Colonic mucosa (tissue), 4 donors: ENCODE data around the gene ROBO1. TPM values are rescaled to one million over a fixed set of nuclear protein-coding genes. Genes with fewer than 3 reads are reported as not detected.

Source experiments
- DNase-seq: peaks from one replicate; pipeline ENCODE4 v3.0.0-alpha.2; 2020
- H3K27ac ChIP-seq: fragments of 200-600 bp; one replicate; pipeline ENCODE4 v1.8.0; 2021
- H3K27me3 ChIP-seq: fragments of 200-600 bp; one replicate; pipeline ENCODE4 v1.8.0; 2021
- H3K36me3 ChIP-seq: fragments of 200-600 bp; one replicate; pipeline ENCODE4 v1.8.0; 2021
- H3K4me1 ChIP-seq: fragments of 200-600 bp; one replicate; pipeline ENCODE4 v1.8.0; 2021; ENCODE audit warnings: mild to moderate bottlenecking
- H3K4me3 ChIP-seq: fragments of 200-600 bp; one replicate; pipeline ENCODE4 v1.8.0; 2021
- H3K9ac ChIP-seq, 2 donors: one replicate each; pipeline ENCODE4 v1.7.0; 2013; ENCODE audit warnings: control low read depth in 2 of 2, low read depth in 2 of 2, low read length in 2 of 2
- H3K9me3 ChIP-seq: fragments of 200-600 bp; one replicate; pipeline ENCODE4 v1.8.0; 2021
- intact Hi-C: fragments of 100-400 bp; cut with DNase I; formaldehyde crosslinking; loops from one replicate; pipeline ENCODE4 v1.14.1; 2022
- total RNA-seq, 2 donors: library from RNA; stranded (reverse); fragmentation: NEBNext Ultra II Directional in 1 of 2; extraction: Animal tissue kit (Norgen Biotek cat#: 25700) in 1 of 2; gene quantifications; one replicate each; pipeline ENCODE4 v1.2.1, GENCODE V29; 2021
- TF ChIP-seq, protein P1 (sequence below): fragments of 200-600 bp; IDR thresholded peaks from one replicate; pipeline ENCODE4 v1.8.0; 2022; ENCODE audit warnings: antibody characterized with exemption, mild to moderate bottlenecking
- donor health status: healthy.
- donor health status: DM: no; HTN: no; CAD: no.
- donor health status: DM: no; HTN: no; CAD: no.

ROBO1 gene
- total RNA-seq, 2 donors from 2014 or later = 8.1 to 9.4 TPM

DNA sequence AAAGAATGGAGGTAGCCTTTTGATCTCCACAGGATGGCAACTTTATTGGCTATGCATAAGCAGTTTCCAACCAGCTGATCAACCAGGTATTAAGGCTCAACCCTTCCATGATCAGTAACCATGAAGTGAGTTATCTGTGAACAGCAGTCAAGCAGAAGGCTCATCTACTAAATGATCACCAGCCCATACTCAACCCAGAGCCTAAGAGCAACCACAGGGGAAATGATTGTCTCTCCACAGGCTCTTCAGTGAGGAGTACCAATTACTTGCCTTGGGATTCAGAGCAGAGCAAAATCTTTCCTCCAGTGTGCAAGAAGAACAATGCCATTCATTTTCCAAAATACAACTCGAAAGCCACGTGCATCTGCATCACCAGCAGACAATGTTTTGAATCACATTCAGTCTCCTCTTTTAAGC is 754.8 kb downstream of the ROBO1 start:
- no peaks in the 10 kb centered on the region for H3K9me3 ChIP-seq
- no peak for DNase-seq
- H3K36me3 ChIP-seq = no peaks in the 10 kb centered on the region
- intact Hi-C loops = no loop called here
- H3K4me3 ChIP-seq = no peak overlapping the region
- no peaks in the 10 kb centered on the region for H3K4me1 ChIP-seq
- no peak overlapping the region for H3K27ac ChIP-seq
- H3K9ac ChIP-seq = no peak overlapping the region
- TF ChIP-seq, protein P1, sequence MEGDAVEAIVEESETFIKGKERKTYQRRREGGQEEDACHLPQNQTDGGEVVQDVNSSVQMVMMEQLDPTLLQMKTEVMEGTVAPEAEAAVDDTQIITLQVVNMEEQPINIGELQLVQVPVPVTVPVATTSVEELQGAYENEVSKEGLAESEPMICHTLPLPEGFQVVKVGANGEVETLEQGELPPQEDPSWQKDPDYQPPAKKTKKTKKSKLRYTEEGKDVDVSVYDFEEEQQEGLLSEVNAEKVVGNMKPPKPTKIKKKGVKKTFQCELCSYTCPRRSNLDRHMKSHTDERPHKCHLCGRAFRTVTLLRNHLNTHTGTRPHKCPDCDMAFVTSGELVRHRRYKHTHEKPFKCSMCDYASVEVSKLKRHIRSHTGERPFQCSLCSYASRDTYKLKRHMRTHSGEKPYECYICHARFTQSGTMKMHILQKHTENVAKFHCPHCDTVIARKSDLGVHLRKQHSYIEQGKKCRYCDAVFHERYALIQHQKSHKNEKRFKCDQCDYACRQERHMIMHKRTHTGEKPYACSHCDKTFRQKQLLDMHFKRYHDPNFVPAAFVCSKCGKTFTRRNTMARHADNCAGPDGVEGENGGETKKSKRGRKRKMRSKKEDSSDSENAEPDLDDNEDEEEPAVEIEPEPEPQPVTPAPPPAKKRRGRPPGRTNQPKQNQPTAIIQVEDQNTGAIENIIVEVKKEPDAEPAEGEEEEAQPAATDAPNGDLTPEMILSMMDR = no peak
- peaks cover 5% of the 10 kb centered on the region for H3K27me3 ChIP-seq

DNA sequence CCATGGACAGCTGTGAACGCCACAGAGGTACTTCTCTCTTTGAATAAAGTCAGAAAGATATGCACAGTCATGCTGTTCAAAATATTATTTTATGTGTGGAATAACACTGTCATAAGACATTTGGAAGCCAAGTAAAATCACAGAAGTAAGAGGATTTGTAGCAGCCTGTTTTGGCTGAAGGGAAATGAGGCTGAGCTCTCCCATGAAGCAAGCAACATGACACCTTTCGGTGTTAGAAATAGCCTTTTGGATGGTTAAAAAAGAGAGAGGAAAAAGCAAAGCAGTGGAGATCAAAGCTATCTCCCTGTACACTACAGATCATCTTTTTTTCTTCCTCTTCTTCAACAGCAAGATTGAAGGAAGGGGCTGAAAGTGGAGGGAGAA is 755.3 kb downstream of the ROBO1 start:
- no peaks in the 10 kb centered on the region for H3K4me1 ChIP-seq
- intact Hi-C loops = no loop called here
- H3K36me3 ChIP-seq = no peaks in the 10 kb centered on the region
- TF ChIP-seq, protein P1 = no peak
- no peak for DNase-seq
- no peak overlapping the region for H3K27ac ChIP-seq
- peaks cover 5% of the 10 kb centered on the region for H3K27me3 ChIP-seq
- H3K4me3 ChIP-seq = no peak overlapping the region
- no peaks in the 10 kb centered on the region for H3K9me3 ChIP-seq
- H3K9ac ChIP-seq = no peak overlapping the region

DNA sequence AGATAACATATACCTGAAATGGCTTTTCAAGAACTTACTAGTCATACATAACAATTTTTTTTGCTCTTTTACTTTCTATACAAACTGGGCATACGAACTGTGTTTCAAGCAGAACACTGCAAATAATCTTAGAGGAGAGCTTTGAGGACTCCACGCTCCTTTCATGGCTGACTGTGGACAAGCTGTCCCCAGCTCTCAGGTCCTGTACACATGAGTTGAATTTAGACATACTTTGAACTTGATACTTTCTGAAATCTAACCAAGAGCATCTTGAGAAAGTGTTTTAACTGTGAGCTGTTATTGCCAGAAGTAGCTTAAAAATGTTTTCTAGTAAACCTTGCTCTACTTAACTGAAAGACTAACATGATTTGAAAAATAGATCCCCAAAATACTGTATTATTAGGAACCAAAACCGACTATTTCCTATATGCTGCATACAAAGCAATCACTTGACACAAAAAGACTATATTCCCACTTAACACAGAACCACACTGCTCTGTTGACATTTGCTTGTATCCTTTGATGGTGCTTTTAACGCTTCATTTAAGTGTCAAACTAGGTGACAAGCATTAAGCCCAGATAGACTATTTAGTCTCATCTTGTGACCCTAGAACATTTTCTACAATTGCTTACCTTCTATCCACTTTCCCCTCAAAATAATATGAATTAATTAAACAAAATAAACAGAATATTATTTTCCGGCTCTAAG is 755.8 kb downstream of the ROBO1 start:
- Histone ChIP-seq H3K4me3 (no peak overlapping the region), H3K36me3 (no peaks in the 10 kb centered on the region), H3K9me3 (no peaks in the 10 kb centered on the region), H3K27me3 (peaks cover 5% of the 10 kb centered on the region), H3K9ac (no peak overlapping the region), H3K4me1 (no peaks in the 10 kb centered on the region), H3K27ac (no peak overlapping the region)
- no peak for DNase-seq
- intact Hi-C loops = no loop called here
- TF ChIP-seq, protein P1 = no peak

DNA sequence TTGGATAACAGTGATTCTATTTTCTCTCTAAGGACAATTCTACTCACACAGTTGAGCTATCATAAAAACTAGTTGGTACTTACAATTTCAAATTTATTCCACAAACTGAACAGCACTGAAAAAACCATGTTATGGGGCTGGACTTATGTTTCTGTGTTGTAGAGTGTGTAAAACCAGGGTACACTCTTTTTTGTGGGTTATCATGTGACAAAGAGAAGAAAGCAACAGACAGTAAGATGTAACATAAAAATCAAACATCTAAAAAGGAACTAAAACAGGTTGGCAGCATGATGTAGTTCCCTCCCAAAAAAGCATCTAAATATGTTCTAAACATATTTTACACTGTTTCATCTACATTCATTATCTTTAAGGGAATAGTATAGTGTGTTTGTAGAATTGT is 757.9 kb downstream of the ROBO1 start:
- TF ChIP-seq, protein P1 = no peak
- Histone ChIP-seq H3K4me3 (no peak overlapping the region), H3K9me3 (no peaks in the 10 kb centered on the region), H3K9ac (no peak overlapping the region), H3K27me3 (no peaks in the 10 kb centered on the region), H3K4me1 (no peaks in the 10 kb centered on the region), H3K36me3 (no peaks in the 10 kb centered on the region), H3K27ac (no peak overlapping the region)
- no peak for DNase-seq
- intact Hi-C loops = no loop called here

DNA sequence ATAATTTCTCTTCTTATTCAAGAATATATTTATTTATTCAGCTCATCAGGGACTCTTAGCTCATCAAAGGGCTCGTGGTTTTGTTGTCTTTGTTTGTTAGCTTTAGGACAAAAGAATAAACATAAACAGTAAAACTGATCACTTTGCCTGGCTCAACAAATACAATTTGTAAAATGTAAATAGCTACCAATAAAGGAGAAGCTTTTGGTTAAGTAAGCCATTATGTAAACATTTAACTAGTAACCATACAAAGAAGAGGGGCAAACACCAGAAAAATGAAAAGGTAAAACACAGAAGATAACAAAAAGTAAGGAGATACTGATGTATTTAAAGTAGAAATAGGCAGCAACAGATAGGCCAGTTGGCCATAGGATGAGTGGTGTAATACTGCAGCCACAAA is 761.7 kb downstream of the ROBO1 start:
- no peaks in the 10 kb centered on the region for H3K27me3 ChIP-seq
- no peak overlapping the region for H3K9ac ChIP-seq
- TF ChIP-seq, protein P1 = no peak
- H3K4me3 ChIP-seq = no peak overlapping the region
- no peaks in the 10 kb centered on the region for H3K36me3 ChIP-seq
- H3K27ac ChIP-seq = no peak overlapping the region
- intact Hi-C loops = no loop called here
- DNase-seq = no peak
- H3K9me3 ChIP-seq = no peaks in the 10 kb centered on the region
- no peaks in the 10 kb centered on the region for H3K4me1 ChIP-seq
